Stimulated activated CD8-positive, alpha-beta memory T cell treated with anti-CD3 and anti-CD28 coated beads, Interleukin-7, amount 100 ng/mL, for 4 hours (primary cell): ENCODE results near the gene RAI14.
"Not testable (repeated sequence)": the region's sequence is repeated elsewhere in the genome, so short reads cannot be mapped to it uniquely, and the experiment has no call there.

Experiments
- DNase-seq, 2 donors: peaks; one replicate each; pipeline ENCODE4 v3.0.0-alpha.2; 2020; ENCODE audit warnings: low read depth in 2 of 2

RAI14 gene

GRCh38 chr5:34770486-34770885 lies 114.4 kb downstream of the RAI14 start:
- DNase-seq = no peak

- DNase-seq = no peak
These were observed 114.9 kb downstream of the RAI14 start for GRCh38 chr5:34771076-34771475.

- no peak for DNase-seq
These were observed 116.4 kb downstream of the RAI14 start for GRCh38 chr5:34772267-34773098.

GRCh38 chr5:34774139-34774538 lies 118.0 kb downstream of the RAI14 start:
- DNase-seq = no peak

GRCh38 chr5:34774678-34775077 lies 118.5 kb downstream of the RAI14 start:
- DNase-seq = not testable (repeated sequence)

- no peak for DNase-seq
These were observed 119.8 kb downstream of the RAI14 start for GRCh38 chr5:34775886-34776285.

- no peak for DNase-seq
These were observed 122.1 kb downstream of the RAI14 start for GRCh38 chr5:34778091-34778850.

GRCh38 chr5:34783892-34784291 lies 127.8 kb downstream of the RAI14 start:
- DNase-seq = not testable (repeated sequence)

- DNase-seq = no peak
These were observed 130.9 kb downstream of the RAI14 start for GRCh38 chr5:34787035-34787434.

GRCh38 chr5:34789021-34789531 lies 132.9 kb downstream of the RAI14 start:
- no peak for DNase-seq

- no peak for DNase-seq
These were observed 133.5 kb downstream of the RAI14 start for GRCh38 chr5:34789639-34790038.

GRCh38 chr5:34790069-34790468 lies 133.9 kb downstream of the RAI14 start:
- DNase-seq = no peak

GRCh38 chr5:34791761-34792244 lies 135.7 kb downstream of the RAI14 start:
- no peak for DNase-seq

GRCh38 chr5:34802834-34803563 lies 146.9 kb downstream of the RAI14 start:
- no peak for DNase-seq

- DNase-seq = no peak
These were observed 148.0 kb downstream of the RAI14 start for GRCh38 chr5:34803974-34804732.

GRCh38 chr5:34804913-34805312 lies 148.8 kb downstream of the RAI14 start:
- DNase-seq = no peak

GRCh38 chr5:34806532-34806931 lies 150.4 kb downstream of the RAI14 start:
- DNase-seq = no peak

- DNase-seq = no peak
These were observed 155.6 kb downstream of the RAI14 start for GRCh38 chr5:34811706-34812105.

GRCh38 chr5:34813509-34813908 lies 157.4 kb downstream of the RAI14 start:
- DNase-seq = no peak

- no peak for DNase-seq
These were observed 161.6 kb downstream of the RAI14 start for GRCh38 chr5:34817558-34818351.
